Muscle layer of colon (tissue), 2 donors: ENCODE measurements around the gene EFNA5.

Experiments used
- H3K27ac ChIP-seq: one replicate; pipeline ENCODE4 v1.7.0; 2013; ENCODE audit warnings: low read depth, mild to moderate bottlenecking, low read length, moderate library complexity
- H3K27me3 ChIP-seq, 2 donors: one replicate each; pipeline ENCODE4 v1.7.0; 2013; ENCODE audit warnings: low read length in 2 of 2, mild to moderate bottlenecking in 2 of 2; ENCODE audit not compliant: insufficient read depth in 2 of 2, control insufficient read depth in 1 of 2
- H3K36me3 ChIP-seq: one replicate; pipeline ENCODE4 v1.7.0; 2013; ENCODE audit warnings: mild to moderate bottlenecking, low read length; ENCODE audit not compliant: insufficient read depth
- H3K4me1 ChIP-seq: one replicate; pipeline ENCODE4 v1.7.0; 2013; ENCODE audit warnings: mild to moderate bottlenecking, low read length; ENCODE audit not compliant: insufficient read depth
- H3K4me3 ChIP-seq, 2 donors: one replicate each; pipeline ENCODE4 v1.7.0; 2013; ENCODE audit warnings: low read length in 2 of 2, low read depth in 1 of 2, mild to moderate bottlenecking in 1 of 2, moderate library complexity in 1 of 2
- H3K9ac ChIP-seq: one replicate; pipeline ENCODE4 v1.7.0; 2013; ENCODE audit warnings: low read length
- H3K9me3 ChIP-seq: one replicate; pipeline ENCODE4 v1.7.0; 2013; ENCODE audit warnings: mild to moderate bottlenecking, low read length
- donor health status: abdominal sarcoma.
- donor health status: Adenocarcinoma of cecum.

The EFNA5 gene

GRCh38 chr5:107340631-107341030, 330.1 kb downstream of the EFNA5 start:
- H3K4me1 ChIP-seq: no peaks in the 10 kb centered on the region
- H3K27ac ChIP-seq: no peak overlapping the region
- H3K9me3 ChIP-seq: no peaks in the 10 kb centered on the region
- no peaks in the 10 kb centered on the region for H3K27me3 ChIP-seq
- no peak overlapping the region for H3K4me3 ChIP-seq
- H3K9ac ChIP-seq: no peak overlapping the region
- H3K36me3 ChIP-seq: no peaks in the 10 kb centered on the region

- Histone ChIP-seq H3K36me3 (no peaks in the 10 kb centered on the region), H3K27me3 (no peaks in the 10 kb centered on the region), H3K27ac (no peak overlapping the region), H3K4me1 (no peaks in the 10 kb centered on the region), H3K9ac (no peak overlapping the region), H3K9me3 (no peaks in the 10 kb centered on the region), H3K4me3 (no peak overlapping the region)
Measured at GRCh38 chr5:107338335-107338734, 332.4 kb downstream of the EFNA5 start.

GRCh38 chr5:107337281-107337680, 333.5 kb downstream of the EFNA5 start:
- Histone ChIP-seq H3K27ac (no peak overlapping the region), H3K9me3 (no peaks in the 10 kb centered on the region), H3K4me3 (no peak overlapping the region), H3K9ac (no peak overlapping the region), H3K4me1 (no peaks in the 10 kb centered on the region), H3K36me3 (no peaks in the 10 kb centered on the region), H3K27me3 (no peaks in the 10 kb centered on the region)

GRCh38 chr5:107331882-107332281, 338.9 kb downstream of the EFNA5 start:
- Histone ChIP-seq H3K27me3 (no peaks in the 10 kb centered on the region), H3K4me3 (no peak overlapping the region), H3K9me3 (no peaks in the 10 kb centered on the region), H3K27ac (no peak overlapping the region), H3K9ac (no peak overlapping the region), H3K36me3 (no peaks in the 10 kb centered on the region), H3K4me1 (no peaks in the 10 kb centered on the region)

- Histone ChIP-seq H3K9me3 (no peaks in the 10 kb centered on the region), H3K4me3 (no peak overlapping the region), H3K4me1 (no peaks in the 10 kb centered on the region), H3K9ac (no peak overlapping the region), H3K27me3 (no peaks in the 10 kb centered on the region), H3K27ac (no peak overlapping the region), H3K36me3 (no peaks in the 10 kb centered on the region)
Measured at GRCh38 chr5:107331312-107331711, 339.4 kb downstream of the EFNA5 start.

GRCh38 chr5:107330903-107331302, 339.8 kb downstream of the EFNA5 start:
- H3K4me3 ChIP-seq: no peak overlapping the region
- H3K36me3 ChIP-seq: no peaks in the 10 kb centered on the region
- no peaks in the 10 kb centered on the region for H3K9me3 ChIP-seq
- no peak overlapping the region for H3K27ac ChIP-seq
- no peak overlapping the region for H3K9ac ChIP-seq
- no peaks in the 10 kb centered on the region for H3K27me3 ChIP-seq
- no peaks in the 10 kb centered on the region for H3K4me1 ChIP-seq

GRCh38 chr5:107329850-107330249, 340.9 kb downstream of the EFNA5 start:
- H3K27ac ChIP-seq: no peak overlapping the region
- H3K4me3 ChIP-seq: no peak overlapping the region
- H3K9ac ChIP-seq: no peak overlapping the region
- no peaks in the 10 kb centered on the region for H3K4me1 ChIP-seq
- H3K9me3 ChIP-seq: no peaks in the 10 kb centered on the region
- H3K27me3 ChIP-seq: no peaks in the 10 kb centered on the region
- no peaks in the 10 kb centered on the region for H3K36me3 ChIP-seq
